ENCODE measurements around the gene INTU.

The INTU gene

DNA sequence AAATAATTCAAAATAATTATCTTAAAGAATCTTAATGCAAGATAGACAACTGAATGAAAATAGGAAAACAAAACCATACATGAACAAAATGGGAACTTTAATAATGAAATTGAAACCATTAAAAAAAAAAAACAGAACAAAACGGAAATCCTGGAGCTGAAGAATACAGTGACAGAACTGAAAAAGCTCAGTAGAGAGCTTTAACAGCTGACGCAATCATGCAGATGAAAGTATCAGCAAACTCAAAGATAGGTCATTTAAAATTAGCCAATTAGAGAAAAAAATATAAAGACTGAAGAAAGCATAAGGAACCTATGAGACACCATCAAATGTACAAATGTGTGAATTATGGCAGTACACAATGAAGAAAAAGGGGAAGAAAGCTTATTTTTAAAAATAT lies 116.2 kb downstream of the INTU start:
- no peak for DNase-seq (ENCODE audit: low read depth)

GRCh38 chr4:127756906-127757305 lies 124.1 kb downstream of the INTU start:
- no peak for DNase-seq (ENCODE audit: low read depth)

DNA sequence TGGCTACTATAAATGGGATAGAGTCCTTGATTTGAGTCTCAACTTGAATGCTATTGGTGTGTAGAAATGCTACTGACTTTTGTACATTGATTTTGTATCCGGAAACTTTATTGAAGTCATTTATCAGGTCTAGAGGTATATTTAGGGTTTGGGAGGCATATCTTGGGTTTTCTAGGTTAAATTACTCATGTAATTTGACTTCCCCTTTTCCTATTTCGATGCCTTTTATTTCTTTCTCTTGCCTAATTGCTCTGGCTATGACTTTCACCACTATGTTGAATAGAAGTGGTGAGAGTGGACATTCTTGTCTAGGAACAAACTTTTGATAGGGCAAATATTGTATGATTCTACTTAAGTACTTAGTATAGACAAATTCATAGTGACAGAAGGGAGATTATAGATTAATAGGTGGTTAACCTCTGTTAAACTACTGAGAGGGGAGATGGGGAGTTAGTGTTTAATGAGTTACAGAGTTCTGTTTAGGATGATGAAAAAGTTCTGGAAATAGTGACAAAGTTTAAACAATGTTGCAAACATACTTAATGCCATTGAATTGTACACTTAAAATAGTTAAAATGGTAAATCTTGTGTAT lies 126.6 kb downstream of the INTU start:
- no peak for DNase-seq (ENCODE audit: low read depth)

DNA sequence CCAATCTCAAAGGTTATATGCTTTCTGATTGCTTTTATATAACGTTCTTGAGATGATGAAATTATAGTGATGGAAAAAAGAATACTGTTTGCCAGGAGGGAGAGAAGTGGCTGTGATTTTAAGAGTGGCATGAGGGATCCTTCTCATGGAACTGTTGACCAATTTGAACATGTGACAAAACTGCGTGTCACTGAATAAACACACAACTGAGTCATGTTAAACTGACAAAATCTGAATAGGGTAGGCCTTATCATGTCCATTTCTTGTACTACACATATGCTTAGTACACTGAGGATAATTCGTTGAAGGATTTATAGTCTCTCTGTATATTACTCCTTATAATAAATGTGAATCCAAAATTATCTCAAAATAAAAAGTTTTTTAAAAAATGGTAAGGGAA lies 127.1 kb downstream of the INTU start:
- DNase-seq (ENCODE audit: low read depth), result peak; percentile 18

- no peak for DNase-seq (ENCODE audit: low read depth)
Observed at GRCh38 chr4:127771535-127772275, 138.9 kb downstream of the INTU start.

DNA sequence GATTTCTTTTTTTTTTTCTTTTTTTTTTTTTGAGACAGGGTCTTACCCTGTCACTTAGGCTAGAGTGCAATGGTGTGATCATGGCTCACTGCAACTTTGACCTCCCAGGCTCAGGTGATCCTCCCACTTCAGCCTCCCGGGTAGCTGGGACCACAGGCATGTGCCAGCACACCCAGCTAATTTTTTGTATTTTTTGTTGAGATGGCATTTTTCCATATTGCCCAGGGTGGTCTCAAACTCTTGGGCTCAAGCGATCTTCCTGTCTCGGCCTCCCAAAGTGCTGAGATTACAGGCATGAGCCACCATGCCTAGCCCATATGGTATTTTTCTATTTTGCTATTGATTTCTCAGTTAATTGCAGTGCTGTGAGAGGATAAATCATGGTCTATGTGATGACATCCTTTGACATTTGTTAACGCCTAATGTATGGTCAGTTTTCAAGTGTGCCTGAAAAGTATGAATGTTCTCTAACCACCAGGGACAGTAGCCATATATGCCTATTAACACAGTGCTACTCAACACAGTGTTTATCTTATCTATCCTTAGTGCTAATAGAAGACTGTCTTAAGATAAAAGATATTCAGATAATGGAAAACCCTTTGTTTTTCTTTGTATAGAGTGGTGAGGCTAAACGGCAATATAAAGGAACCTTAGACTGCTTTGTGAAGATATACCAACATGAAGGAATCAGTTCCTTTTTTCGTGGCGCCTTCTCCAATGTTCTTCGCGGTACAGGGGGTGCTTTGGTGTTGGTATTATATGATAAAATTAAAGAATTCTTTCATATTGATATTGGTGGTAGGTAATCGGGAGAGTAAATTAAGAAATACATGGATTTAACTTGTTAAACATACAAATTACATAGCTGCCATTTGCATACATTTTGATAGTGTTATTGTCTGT lies 140.3 kb downstream of the INTU start:
- DNase-seq (ENCODE audit: low read depth), result no peak

- DNase-seq (ENCODE audit: low read depth), result no peak
Observed at GRCh38 chr4:127775843-127776242, 143.1 kb downstream of the INTU start.

Data from ELR (cell line).